NCI-H2171 treated with DMSO at 0.1 percent for 48 hours (cell line): ENCODE data around the gene BMAL1.

Experiments
- DNase-seq: peaks from one replicate; lab custom pipeline; 2025; lab: John Stamatoyannopoulos, UW

Gene BMAL1

DNA sequence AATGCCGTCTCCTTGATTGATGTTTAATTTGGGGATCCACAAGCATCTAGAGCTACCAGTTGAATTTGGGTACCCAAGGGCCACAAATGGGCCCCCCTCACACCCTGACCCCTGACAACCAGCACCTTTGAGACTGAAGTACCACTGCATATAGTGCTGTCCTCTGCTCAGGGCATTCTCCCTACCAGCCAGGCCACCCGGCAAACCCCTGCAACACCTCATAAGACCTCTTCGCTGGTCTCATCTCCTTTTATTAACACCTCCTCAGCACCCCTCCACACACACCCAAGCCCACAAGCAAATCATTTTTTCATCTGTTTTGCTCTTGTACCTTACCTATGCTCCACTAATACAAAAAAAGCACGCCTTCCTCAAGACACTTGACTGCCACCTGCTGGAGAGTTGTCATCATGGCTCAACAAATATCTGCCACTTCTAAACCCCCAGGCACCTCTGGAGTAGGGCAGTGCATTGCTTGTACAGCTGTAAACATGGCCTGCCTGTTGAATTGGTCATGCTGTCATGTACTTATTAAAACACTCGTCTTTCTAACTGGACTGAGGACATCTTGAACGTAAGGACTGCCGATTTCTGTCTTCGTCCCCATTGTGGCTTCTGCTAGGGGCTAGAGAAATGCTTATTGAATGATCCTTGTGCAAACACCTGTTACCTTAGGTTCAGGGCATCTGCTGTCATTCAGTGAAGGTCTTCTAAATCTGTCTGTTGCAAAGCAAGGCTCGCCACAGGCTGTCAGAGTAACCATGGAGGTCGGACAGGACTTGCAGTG, 66.5 kb downstream of the BMAL1 start:
- DNase-seq = peak; percentile 44

- no peak for DNase-seq
These were observed 67.2 kb downstream of the BMAL1 start for GRCh38 chr11:13344818-13345217.

GRCh38 chr11:13346470-13346869, 68.9 kb downstream of the BMAL1 start:
- no peak for DNase-seq

- DNase-seq = no peak
These were observed 70.3 kb downstream of the BMAL1 start for GRCh38 chr11:13347901-13348300.

DNA sequence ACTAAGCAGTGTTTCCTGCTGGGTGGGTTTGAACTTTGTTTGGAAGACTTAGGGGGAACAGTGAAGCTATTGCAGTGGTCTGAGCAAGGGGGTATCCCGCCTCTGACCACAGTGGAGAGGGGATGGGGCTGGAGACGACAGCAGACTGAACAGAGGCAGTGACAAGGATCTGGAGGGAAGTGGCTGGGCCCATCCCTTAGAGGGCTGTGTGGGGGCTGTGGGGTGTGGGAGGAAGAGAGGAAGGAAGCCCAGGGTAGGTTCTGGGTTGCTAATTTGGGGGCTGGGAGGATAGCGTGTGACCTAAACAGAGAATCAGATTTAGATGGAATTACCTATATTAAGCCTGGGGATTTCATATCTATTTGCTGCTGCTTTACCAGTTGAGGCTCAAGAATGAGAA, 70.7 kb downstream of the BMAL1 start:
- DNase-seq = no peak

DNA sequence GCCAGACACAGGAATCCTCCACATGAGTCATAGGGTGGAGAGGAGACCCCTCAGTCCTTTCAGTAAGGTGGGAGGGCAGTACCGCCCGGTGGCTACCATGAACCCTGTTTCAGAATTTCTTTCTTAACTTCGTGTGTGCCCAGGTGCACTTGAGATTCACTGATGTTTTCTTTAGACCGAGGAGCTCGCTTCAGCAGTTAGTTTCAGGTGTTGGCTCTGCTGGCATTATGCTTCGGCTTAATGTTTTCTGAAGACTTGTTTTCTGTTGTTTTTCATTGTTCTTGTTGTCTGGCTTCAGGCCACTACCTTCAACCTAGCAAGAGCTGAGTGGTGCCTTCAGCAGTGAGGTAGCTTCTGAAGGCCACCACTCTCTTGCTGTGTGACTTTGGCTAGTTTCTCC, 71.5 kb downstream of the BMAL1 start:
- no peak for DNase-seq

DNA sequence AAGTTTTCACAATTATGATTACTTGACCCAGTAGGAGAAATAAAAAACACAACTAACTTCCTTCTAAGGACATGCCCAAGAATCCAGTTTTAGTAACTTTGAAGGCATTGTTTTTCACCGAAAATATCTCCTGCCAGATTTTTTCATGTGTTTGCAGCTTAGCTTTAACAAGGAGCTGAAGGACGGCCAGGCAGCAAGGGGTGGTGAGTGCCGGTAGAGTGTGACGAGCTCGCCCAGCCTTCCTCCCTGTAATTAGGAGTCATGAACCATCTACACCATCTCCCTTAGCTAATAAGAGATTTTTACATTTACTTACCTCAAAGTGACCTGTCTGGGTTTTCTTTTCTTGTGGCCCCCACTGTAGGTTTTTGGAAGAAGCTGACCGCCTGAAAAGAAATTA, 72.0 kb downstream of the BMAL1 start:
- no peak for DNase-seq

GRCh38 chr11:13352711-13353110, 75.1 kb downstream of the BMAL1 start:
- no peak for DNase-seq

- no peak for DNase-seq
These were observed 76.7 kb downstream of the BMAL1 start for GRCh38 chr11:13354335-13354734.

DNA sequence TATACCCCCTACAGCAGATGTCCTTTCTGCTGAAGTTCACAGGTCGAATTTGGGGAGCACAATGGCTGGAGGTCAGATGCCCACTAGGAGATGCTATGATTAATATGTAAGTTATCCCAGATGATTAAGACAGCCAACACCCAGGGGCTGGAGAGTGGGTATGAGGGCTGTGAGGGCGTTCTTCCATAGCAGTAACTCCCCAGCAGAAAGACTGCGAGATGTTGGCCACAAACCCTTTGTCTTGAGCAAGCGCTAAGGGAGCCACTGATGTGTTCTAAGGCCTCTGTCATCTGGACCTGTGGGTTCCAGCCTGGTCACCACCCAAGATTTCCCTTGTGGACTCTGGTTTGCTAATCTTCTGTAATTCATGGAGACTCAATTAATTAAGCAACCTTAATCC, 77.6 kb downstream of the BMAL1 start:
- no peak for DNase-seq

GRCh38 chr11:13357232-13357631, 79.6 kb downstream of the BMAL1 start:
- DNase-seq = no peak

- DNase-seq = no peak
These were observed 81.1 kb downstream of the BMAL1 start for GRCh38 chr11:13358596-13359270.

- no peak for DNase-seq
These were observed 85.1 kb downstream of the BMAL1 start for GRCh38 chr11:13362596-13363109.

- DNase-seq = no peak
These were observed 86.8 kb downstream of the BMAL1 start for GRCh38 chr11:13364388-13364787.

GRCh38 chr11:13366266-13367026, 88.9 kb downstream of the BMAL1 start:
- DNase-seq = no peak

DNA sequence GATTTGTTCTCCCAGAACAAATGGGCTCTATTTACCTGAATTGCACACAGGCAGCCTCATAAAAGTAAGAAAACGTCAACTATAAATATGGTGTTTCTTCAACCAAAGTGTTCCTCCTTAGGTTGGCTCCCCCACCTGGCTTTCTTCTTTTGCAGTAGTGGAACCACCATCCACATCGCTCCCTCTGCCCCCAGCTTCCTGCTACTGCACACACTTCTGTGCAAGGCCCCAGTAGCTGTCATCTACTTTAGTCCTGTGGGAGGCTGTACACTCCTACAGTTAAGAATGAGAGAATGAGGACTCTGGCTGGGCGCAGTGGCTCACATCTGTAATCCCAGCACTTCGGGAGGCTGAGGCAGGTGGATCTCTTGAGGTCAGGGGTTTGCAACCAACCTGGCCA, 89.5 kb downstream of the BMAL1 start:
- DNase-seq = no peak

DNA sequence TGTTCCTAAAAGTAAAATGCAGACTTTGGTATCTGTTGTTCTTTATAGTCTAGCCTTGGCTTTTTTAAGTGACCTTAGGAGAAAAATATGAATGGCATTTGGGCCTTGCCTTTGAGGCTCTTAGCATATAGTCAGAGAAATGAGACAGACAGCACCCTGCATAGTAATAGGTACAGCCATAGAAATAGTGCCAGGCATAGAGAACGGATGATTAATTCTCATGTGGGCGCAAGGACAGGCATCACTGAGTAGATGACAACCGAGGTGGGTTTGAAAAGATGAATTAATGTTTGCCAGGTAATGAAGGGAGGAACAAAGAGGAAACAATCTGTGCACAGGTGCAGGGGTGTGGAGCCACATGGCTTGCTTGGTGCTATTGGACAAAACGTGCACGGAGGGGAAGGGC, 90.5 kb downstream of the BMAL1 start:
- DNase-seq = no peak

GRCh38 chr11:13373216-13373615, 95.6 kb downstream of the BMAL1 start:
- no peak for DNase-seq

GRCh38 chr11:13375798-13376197, 98.2 kb downstream of the BMAL1 start:
- no peak for DNase-seq

GRCh38 chr11:13376402-13376801, 98.8 kb downstream of the BMAL1 start:
- DNase-seq = no peak

GRCh38 chr11:13376838-13377237, 99.2 kb downstream of the BMAL1 start:
- no peak for DNase-seq

DNA sequence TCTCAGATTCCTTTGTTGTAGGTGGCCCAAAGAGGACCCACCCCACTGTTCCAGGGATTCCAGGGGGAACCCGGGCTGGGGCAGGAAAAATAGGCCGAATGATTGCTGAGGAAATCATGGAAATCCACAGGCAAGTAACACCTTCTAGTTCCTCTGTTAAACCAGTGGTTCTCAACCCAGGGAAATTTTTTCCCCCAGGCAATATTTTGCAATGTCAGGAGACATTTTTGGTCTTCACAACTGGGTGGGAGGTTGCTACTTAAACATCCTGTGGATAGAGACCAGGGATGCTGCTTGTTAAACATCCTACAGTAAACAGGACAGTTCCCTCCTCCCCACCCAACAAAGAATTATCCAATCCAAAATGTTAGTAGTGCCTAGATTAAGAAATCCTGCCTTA, 100.7 kb downstream of the BMAL1 start:
- no peak for DNase-seq

DNA sequence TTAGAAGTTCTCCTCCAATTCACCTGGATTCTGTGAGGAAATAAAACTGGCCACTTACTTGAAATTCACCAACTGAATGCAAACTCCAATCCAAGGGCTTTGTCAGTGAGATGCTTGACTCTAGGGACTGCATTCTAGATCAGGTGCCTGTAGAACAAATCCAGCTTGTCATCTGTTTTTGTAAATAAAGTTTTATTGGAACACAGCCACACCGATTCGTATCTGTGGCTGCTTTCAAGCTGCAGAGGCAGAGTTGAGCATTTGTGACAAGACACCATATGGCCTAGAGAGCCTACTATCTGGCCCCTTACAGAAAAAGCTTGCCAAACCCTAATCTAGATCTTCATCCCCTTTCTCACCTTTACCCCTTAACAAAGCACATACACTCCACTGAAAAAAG, 103.1 kb downstream of the BMAL1 start:
- DNase-seq = no peak
